ENCODE measurements around the gene POLR1G. TPM values are rescaled to one million over a fixed set of nuclear protein-coding genes. Genes with fewer than 3 reads are reported as not detected.

Gene POLR1G
- total RNA-seq, 2 donors from 2014 or later = 3.4 to 4.9 TPM

GRCh38 chr19:45446944-45447343 is 40.5 kb downstream of the POLR1G start:
- Mint-ChIP-seq H3K4me1 (ENCODE audit: low read depth) (peaks cover 62% of the 10 kb centered on the region), H3K9me3 (no peaks in the 10 kb centered on the region), H3K27ac (no peak overlapping the region), H3K36me3 (ENCODE audit: insufficient read depth in 2 of 2) (no peaks in the 10 kb centered on the region), H3K4me3 (no peak overlapping the region), H3K27me3 (ENCODE audit: low read depth) (no peaks in the 10 kb centered on the region)
- DNase-seq (no peak), ATAC-seq (replicated peaks in 1 of 2) (no peak)

- peak overlapping the region; percentile 56 for H3K27ac Mint-ChIP-seq
- peaks cover 57% of the 10 kb centered on the region for H3K4me1 Mint-ChIP-seq (ENCODE audit: low read depth)
- no peak for ATAC-seq (replicated peaks in 1 of 2)
- H3K36me3 Mint-ChIP-seq (ENCODE audit: insufficient read depth in 2 of 2) = no peaks in the 10 kb centered on the region
- DNase-seq = no peak
- peak overlapping the region in 1 of 2 donors; percentile 33 for H3K4me3 Mint-ChIP-seq
- no peaks in the 10 kb centered on the region for H3K27me3 Mint-ChIP-seq (ENCODE audit: low read depth)
- no peaks in the 10 kb centered on the region for H3K9me3 Mint-ChIP-seq
These were observed 41.9 kb downstream of the POLR1G start for GRCh38 chr19:45448425-45448756.

GRCh38 chr19:45448887-45449299 is 42.4 kb downstream of the POLR1G start:
- Mint-ChIP-seq H3K9me3 (no peaks in the 10 kb centered on the region), H3K4me1 (ENCODE audit: low read depth) (peaks cover 52% of the 10 kb centered on the region), H3K27me3 (ENCODE audit: low read depth) (no peaks in the 10 kb centered on the region), H3K27ac (peak overlapping the region; percentile 66), H3K4me3 (peak overlapping the region; percentile 65), H3K36me3 (ENCODE audit: insufficient read depth in 2 of 2) (no peaks in the 10 kb centered on the region)
- ATAC-seq (replicated peaks in 1 of 2) (no peak), DNase-seq (no peak)

GRCh38 chr19:45450012-45450333 is 43.5 kb downstream of the POLR1G start:
- Mint-ChIP-seq H3K4me3 (peak overlapping the region; percentile 89 to 95), H3K27ac (peak overlapping the region; percentile 97), H3K36me3 (ENCODE audit: insufficient read depth in 2 of 2) (no peaks in the 10 kb centered on the region), H3K9me3 (no peaks in the 10 kb centered on the region), H3K27me3 (ENCODE audit: low read depth) (no peaks in the 10 kb centered on the region), H3K4me1 (ENCODE audit: low read depth) (peaks cover 49% of the 10 kb centered on the region)
- ATAC-seq (replicated peaks in 1 of 2) = peak; percentile 6 to 34
- DNase-seq = no peak

GRCh38 chr19:45451131-45451849 is 44.8 kb downstream of the POLR1G start:
- Mint-ChIP-seq H3K27ac (peak overlapping the region; percentile 12), H3K4me1 (ENCODE audit: low read depth) (peaks cover 57% of the 10 kb centered on the region), H3K9me3 (no peaks in the 10 kb centered on the region), H3K27me3 (ENCODE audit: low read depth) (no peaks in the 10 kb centered on the region), H3K36me3 (ENCODE audit: insufficient read depth in 2 of 2) (no peaks in the 10 kb centered on the region), H3K4me3 (peak overlapping the region; percentile 80 to 89)
- ATAC-seq (replicated peaks in 1 of 2) (peak; percentile 62 to 66), DNase-seq (peak; percentile 42 to 50)

- Mint-ChIP-seq H3K4me3 (peak overlapping the region; percentile 80 to 89), H3K27me3 (ENCODE audit: low read depth) (no peaks in the 10 kb centered on the region), H3K36me3 (ENCODE audit: insufficient read depth in 2 of 2) (no peaks in the 10 kb centered on the region), H3K9me3 (no peaks in the 10 kb centered on the region), H3K27ac (peak overlapping the region; percentile 12), H3K4me1 (ENCODE audit: low read depth) (peaks cover 61% of the 10 kb centered on the region)
- ATAC-seq (replicated peaks in 1 of 2) = no peak
- DNase-seq = no peak
These were observed 45.5 kb downstream of the POLR1G start for GRCh38 chr19:45451850-45452387.

GRCh38 chr19:45455707-45456499 is 49.5 kb downstream of the POLR1G start:
- H3K27me3 Mint-ChIP-seq (ENCODE audit: low read depth) = no peaks in the 10 kb centered on the region
- H3K4me1 Mint-ChIP-seq (ENCODE audit: low read depth) = peaks cover 35% of the 10 kb centered on the region
- H3K9me3 Mint-ChIP-seq = no peaks in the 10 kb centered on the region
- peak overlapping the region; percentile 68 for H3K27ac Mint-ChIP-seq
- H3K4me3 Mint-ChIP-seq = peak overlapping the region; percentile 73 to 80
- H3K36me3 Mint-ChIP-seq (ENCODE audit: insufficient read depth in 2 of 2) = no peaks in the 10 kb centered on the region
- ATAC-seq (replicated peaks in 1 of 2) (peak; percentile 80 to 81), DNase-seq (peak; percentile 80 to 83)

- H3K27ac Mint-ChIP-seq = no peak overlapping the region
- H3K4me1 Mint-ChIP-seq (ENCODE audit: low read depth) = peaks cover 30% of the 10 kb centered on the region
- ATAC-seq (replicated peaks in 1 of 2) (no peak), DNase-seq (no peak)
- peak overlapping the region in 1 of 2 donors; percentile 73 for H3K4me3 Mint-ChIP-seq
- H3K9me3 Mint-ChIP-seq = no peaks in the 10 kb centered on the region
- no peaks in the 10 kb centered on the region for H3K36me3 Mint-ChIP-seq (ENCODE audit: insufficient read depth in 2 of 2)
- H3K27me3 Mint-ChIP-seq (ENCODE audit: low read depth) = no peaks in the 10 kb centered on the region
These were observed 50.0 kb downstream of the POLR1G start for GRCh38 chr19:45456500-45456815.

- H3K27ac Mint-ChIP-seq = no peak overlapping the region
- no peak overlapping the region for H3K4me3 Mint-ChIP-seq
- no peaks in the 10 kb centered on the region for H3K36me3 Mint-ChIP-seq (ENCODE audit: insufficient read depth in 2 of 2)
- no peaks in the 10 kb centered on the region for H3K27me3 Mint-ChIP-seq (ENCODE audit: low read depth)
- no peak for ATAC-seq (replicated peaks in 1 of 2)
- no peak for DNase-seq
- no peaks in the 10 kb centered on the region for H3K9me3 Mint-ChIP-seq
- H3K4me1 Mint-ChIP-seq (ENCODE audit: low read depth) = peaks cover 21% of the 10 kb centered on the region
These were observed 51.3 kb downstream of the POLR1G start for GRCh38 chr19:45457776-45458175.

Other genes with a start within 250 kb of the POLR1G start
- gene NKPD1, start 245.7 kb upstream of the POLR1G start, total RNA-seq = under 1 TPM; 0.70 to 0.72 TPM
- 10 to 100 TPM; 48.5 to 58.5 TPM for gene TRAPPC6A, start 228.4 kb upstream of the POLR1G start, total RNA-seq
- gene BLOC1S3, start 227.9 kb upstream of the POLR1G start, total RNA-seq = 10 to 100 TPM; 16.7 to 17.7 TPM
- gene EXOC3L2, start 161.2 kb upstream of the POLR1G start, total RNA-seq = not detected
- gene MARK4, start 155.4 kb upstream of the POLR1G start, total RNA-seq = 10 to 100 TPM; 25.3 to 37.9 TPM
- not detected for gene CKM, start 83.8 kb upstream of the POLR1G start, total RNA-seq
- under 1 TPM; 0.22 to 0.42 TPM for gene KLC3, start 65.9 kb upstream of the POLR1G start, total RNA-seq
- gene ERCC2, start 36.1 kb upstream of the POLR1G start, total RNA-seq = 10 to 100 TPM; 20.4 to 23.2 TPM
- 10 to 100 TPM; 22.7 to 32.0 TPM for gene PPP1R13L, start 1.6 kb upstream of the POLR1G start, total RNA-seq
- gene ERCC1, start 17.3 kb downstream of the POLR1G start, total RNA-seq = 10 to 100 TPM; 71.0 to 73.9 TPM
- 10 to 100 TPM; 20.3 to 24.6 TPM for gene FOSB, start 61.4 kb downstream of the POLR1G start, total RNA-seq
- 1 to 10 TPM; 4.1 to 4.9 TPM for gene RTN2, start 90.4 kb downstream of the POLR1G start, total RNA-seq
- gene PPM1N, start 91.8 kb downstream of the POLR1G start, total RNA-seq = 1 to 10 TPM; 6.7 to 6.8 TPM
- 100 to 1,000 TPM; 120 to 133 TPM for gene VASP, start 100.8 kb downstream of the POLR1G start, total RNA-seq
- 10 to 100 TPM; 10.3 to 12.6 TPM for gene OPA3, start 178.2 kb downstream of the POLR1G start, total RNA-seq
- gene GPR4, start 195.6 kb downstream of the POLR1G start, total RNA-seq = under 1 TPM in 1 of 2 donors, not detected in 1; 0.07 TPM
- 100 to 1,000 TPM; 149 to 190 TPM for gene EML2, start 232.8 kb downstream of the POLR1G start, total RNA-seq